Measurements from ENCODE around the gene SYT3. TPM values are rescaled to one million over a fixed set of nuclear protein-coding genes. Genes with fewer than 3 reads are reported as not detected.

SYT3 gene
- total and polyA plus RNA-seq, 2 of the 13 experiments (the other 11 are each of a cell fraction or from before 2014, with no cell fraction given) = not detected

DNA sequence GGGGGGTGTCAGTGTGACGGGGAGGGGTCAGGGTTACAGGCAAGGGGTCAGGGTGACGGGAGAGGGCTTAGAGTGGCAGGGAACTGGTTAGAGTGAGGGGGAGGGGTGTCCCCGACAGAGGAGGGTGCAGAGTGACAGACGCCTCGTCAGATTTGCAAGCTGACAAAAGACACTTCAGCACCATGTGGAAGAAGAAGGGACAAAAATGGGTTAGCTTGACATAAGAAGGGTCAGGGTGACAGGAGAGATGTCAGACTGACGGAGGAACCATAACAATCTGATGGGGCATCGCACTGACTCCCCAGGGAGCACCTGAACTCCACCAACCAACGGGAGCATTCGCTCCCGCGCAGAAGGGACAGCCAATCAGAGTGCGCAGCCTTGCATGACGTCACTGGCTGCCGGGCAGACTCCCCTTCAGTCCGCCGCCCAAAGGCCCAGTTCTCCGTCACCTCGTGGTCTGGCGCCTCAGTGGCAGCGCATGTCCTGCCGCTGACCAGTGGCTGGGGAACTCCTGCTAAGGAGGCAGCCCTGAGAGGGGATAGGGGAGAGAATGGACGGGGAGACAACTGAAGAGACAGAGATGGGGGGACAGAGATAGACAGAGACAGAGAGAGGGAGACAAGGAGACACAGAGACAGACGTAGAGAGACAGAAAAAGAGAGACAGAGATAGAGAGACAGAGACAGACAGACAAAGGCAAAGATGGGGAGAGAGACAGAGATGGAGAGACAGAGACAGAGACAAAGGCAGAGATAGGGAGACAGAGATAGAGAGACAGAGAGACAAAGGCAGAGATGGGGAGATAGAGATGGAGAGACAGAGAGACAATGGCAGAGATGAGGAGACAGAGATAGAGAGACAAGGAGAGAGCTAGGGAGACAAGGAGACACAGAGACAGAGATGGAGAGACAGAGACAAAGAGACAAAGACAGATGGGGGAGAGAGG lies 39.8 kb upstream of the SYT3 start (continued):
- TF ChIP-seq, protein P1, sequence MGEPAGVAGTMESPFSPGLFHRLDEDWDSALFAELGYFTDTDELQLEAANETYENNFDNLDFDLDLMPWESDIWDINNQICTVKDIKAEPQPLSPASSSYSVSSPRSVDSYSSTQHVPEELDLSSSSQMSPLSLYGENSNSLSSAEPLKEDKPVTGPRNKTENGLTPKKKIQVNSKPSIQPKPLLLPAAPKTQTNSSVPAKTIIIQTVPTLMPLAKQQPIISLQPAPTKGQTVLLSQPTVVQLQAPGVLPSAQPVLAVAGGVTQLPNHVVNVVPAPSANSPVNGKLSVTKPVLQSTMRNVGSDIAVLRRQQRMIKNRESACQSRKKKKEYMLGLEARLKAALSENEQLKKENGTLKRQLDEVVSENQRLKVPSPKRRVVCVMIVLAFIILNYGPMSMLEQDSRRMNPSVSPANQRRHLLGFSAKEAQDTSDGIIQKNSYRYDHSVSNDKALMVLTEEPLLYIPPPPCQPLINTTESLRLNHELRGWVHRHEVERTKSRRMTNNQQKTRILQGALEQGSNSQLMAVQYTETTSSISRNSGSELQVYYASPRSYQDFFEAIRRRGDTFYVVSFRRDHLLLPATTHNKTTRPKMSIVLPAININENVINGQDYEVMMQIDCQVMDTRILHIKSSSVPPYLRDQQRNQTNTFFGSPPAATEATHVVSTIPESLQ (CRISPR knock-in tag; conservative IDR thresholded peaks at IDR 0.05) = no peak
- TF ChIP-seq EZH2 (conservative IDR thresholded peaks at IDR 0.05; ENCODE audit: low read depth, low read length) = no peak
- TF ChIP-seq, protein P2, sequence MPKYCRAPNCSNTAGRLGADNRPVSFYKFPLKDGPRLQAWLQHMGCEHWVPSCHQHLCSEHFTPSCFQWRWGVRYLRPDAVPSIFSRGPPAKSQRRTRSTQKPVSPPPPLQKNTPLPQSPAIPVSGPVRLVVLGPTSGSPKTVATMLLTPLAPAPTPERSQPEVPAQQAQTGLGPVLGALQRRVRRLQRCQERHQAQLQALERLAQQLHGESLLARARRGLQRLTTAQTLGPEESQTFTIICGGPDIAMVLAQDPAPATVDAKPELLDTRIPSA (CRISPR knock-in tag; IDR thresholded peaks at IDR 0.05; ENCODE audit: borderline replicate concordance) = no peak
- no peak for TF ChIP-seq ZNF782 (CRISPR knock-in tag; IDR thresholded peaks at IDR 0.05; ENCODE audit: borderline replicate concordance)
- TF ChIP-seq SPEN (CRISPR knock-in tag; IDR thresholded peaks at IDR 0.05; ENCODE audit: low read depth) = no peak
- TF ChIP-seq REPIN1 (CRISPR knock-in tag; IDR thresholded peaks at IDR 0.05; ENCODE audit: borderline replicate concordance, low read depth) = no peak
- TF ChIP-seq, protein P3, sequence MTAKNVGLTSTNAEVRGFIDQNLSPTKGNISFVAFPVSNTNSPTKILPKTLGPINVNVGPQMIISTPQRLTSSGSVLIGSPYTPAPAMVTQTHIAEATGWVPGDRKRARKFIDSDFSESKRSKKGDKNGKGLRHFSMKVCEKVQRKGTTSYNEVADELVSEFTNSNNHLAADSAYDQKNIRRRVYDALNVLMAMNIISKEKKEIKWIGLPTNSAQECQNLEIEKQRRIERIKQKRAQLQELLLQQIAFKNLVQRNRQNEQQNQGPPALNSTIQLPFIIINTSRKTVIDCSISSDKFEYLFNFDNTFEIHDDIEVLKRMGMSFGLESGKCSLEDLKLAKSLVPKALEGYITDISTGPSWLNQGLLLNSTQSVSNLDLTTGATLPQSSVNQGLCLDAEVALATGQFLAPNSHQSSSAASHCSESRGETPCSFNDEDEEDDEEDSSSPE (CRISPR knock-in tag; IDR thresholded peaks at IDR 0.05) = peak; percentile 84
- TF ChIP-seq ZNF317 (CRISPR knock-in tag; IDR thresholded peaks at IDR 0.05) = no peak
- TF ChIP-seq ZNF615 (CRISPR knock-in tag; IDR thresholded peaks at IDR 0.05; ENCODE audit: borderline replicate concordance) = no peak

All from HepG2 (cell line).